ENCODE results near the gene MED1. TPM values are rescaled to one million over a fixed set of nuclear protein-coding genes. Genes with fewer than 3 reads are reported as not detected.
A peak's percentile ranks its signal among the peaks of the same experiment; 100 is the strongest.
"Not testable (repeated sequence)": the region's sequence is repeated elsewhere in the genome, so short reads cannot be mapped to it uniquely, and the experiment has no call there.

Gene MED1
- total and polyA plus RNA-seq, 5 donors, result 8.9 to 25.8 (median 21.5) TPM

DNA sequence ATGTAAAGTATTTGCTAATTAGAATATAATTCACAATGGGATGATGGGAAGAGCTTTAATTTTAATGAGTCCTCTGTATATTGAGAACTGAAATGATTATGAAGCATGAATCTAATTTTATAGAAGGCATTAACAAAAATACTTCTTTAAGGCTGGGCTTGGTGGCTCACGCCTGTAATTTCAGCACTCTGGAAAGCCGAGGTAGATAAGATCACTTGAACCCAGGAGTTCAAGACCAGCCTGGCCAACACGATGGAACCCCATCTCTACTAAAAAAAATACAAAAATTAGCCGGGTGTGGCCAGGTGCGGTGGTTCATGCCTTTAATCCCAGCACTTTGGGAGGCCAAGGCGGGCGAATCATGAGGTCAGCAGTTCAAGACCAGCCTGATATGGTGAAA is 22.2 kb upstream of the MED1 start:
- intact Hi-C loops (cut with DNase I), result no loop called here
- H3K27me3 ChIP-seq (ENCODE audit: control insufficient read depth, insufficient read depth), result no peaks in the 10 kb centered on the region
- no peaks in the 10 kb centered on the region for H3K4me1 ChIP-seq (ENCODE audit: control insufficient read depth, insufficient read depth, low read length)
- no peak overlapping the region for H3K4me3 ChIP-seq (ENCODE audit: low read length)
- WGBS, result 93% methylated on average over 7 of the region's 7 CpGs
- ATAC-seq (no peak), DNase-seq (no peak)
- H3K27ac ChIP-seq (ENCODE audit: low read length), result no peak overlapping the region
- no peaks in the 10 kb centered on the region for H3K9me3 ChIP-seq (ENCODE audit: control insufficient read depth, low read length)

DNA sequence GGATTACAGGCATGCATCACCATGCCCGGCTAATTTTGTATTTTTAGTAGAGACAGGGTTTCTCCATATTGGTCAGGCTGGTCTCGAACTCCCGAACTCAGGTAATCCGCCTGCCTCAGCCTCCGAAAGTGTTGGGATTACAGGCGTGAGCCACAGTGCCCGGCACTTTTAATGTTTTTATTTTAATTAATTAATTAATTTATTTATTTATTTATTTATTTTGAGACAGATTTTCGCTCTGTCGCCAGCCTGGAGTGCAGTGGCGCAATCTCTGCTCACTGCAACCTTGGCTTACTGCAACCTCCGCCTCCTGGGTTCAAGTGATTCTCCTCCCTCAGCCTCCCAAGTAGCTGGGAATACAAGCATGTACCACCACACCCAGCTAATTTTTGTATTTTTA is 17.5 kb upstream of the MED1 start:
- H3K4me3 ChIP-seq (ENCODE audit: low read length); ATAC-seq: not testable (repeated sequence)
- 97% methylated on average over 11 of the region's 11 CpGs for WGBS

DNA sequence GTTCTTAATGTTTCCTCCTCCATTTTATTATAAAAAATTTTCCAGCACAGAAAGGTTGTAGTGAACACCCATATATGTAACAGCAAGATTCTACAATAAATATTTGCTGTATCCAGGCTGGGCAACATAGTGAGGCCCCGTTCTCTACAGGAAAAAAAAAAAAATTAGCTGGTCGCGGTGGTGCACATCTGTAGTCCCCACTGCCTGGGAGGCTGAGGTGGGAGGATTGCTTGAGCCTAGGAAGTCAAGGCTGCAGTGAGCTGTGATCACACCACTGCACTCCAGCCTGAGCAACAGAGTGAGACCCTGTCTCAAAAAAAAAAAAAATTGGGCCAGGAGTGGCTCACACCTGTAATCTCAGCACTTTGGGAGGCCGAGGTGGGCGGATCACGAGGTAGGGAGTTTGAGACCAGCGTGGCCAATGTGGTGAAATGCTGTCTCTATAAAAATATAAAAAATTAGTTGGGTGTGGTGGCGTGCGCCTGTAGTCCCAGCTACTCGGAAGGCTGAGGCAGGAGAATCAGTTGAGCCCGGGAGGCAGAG is 13.6 kb upstream of the MED1 start:
- ATAC-seq; H3K9me3 ChIP-seq (ENCODE audit: control insufficient read depth, low read length); intact Hi-C loops (cut with DNase I); H3K4me1 ChIP-seq (ENCODE audit: control insufficient read depth, insufficient read depth, low read length); DNase-seq; H3K27me3 ChIP-seq (ENCODE audit: control insufficient read depth, insufficient read depth); H3K27ac ChIP-seq (ENCODE audit: low read length): not testable (repeated sequence)
- 89% methylated on average over 11 of the region's 11 CpGs for WGBS
- peak overlapping the region; percentile 3 for H3K4me3 ChIP-seq (ENCODE audit: low read length)

More for the DNA sequence above, 17.5 kb upstream of the MED1 start:
- H3K4me1 ChIP-seq (ENCODE audit: control insufficient read depth, insufficient read depth, low read length); H3K9me3 ChIP-seq (ENCODE audit: control insufficient read depth, low read length); DNase-seq; H3K27me3 ChIP-seq (ENCODE audit: control insufficient read depth, insufficient read depth); H3K27ac ChIP-seq (ENCODE audit: low read length); intact Hi-C loops (cut with DNase I): not testable (repeated sequence)

DNA sequence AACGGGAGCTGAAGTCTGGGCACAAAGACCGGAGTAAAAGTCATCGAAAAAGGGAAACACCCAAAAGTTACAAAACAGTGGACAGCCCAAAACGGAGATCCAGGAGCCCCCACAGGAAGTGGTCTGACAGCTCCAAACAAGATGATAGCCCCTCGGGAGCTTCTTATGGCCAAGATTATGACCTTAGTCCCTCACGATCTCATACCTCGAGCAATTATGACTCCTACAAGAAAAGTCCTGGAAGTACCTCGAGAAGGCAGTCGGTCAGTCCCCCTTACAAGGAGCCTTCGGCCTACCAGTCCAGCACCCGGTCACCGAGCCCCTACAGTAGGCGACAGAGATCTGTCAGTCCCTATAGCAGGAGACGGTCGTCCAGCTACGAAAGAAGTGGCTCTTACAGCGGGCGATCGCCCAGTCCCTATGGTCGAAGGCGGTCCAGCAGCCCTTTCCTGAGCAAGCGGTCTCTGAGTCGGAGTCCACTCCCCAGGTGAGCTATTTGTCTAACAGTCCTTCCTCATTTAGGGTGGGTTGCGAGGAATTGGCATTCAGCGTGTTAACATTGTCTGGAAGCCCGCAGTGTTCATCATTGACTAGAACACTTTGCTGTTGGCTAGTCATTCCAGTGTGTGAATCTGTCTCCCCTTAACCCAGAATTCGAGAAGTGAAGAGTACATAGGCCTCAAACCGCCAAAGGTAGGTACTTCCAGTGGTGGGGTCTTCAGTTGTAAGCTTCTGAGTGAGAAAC is 11.7 kb upstream of the MED1 start:
- intact Hi-C loops (cut with DNase I), result no loop called here
- DNase-seq (no peak), ATAC-seq (no peak)
- Histone ChIP-seq H3K9me3 (ENCODE audit: control insufficient read depth, low read length) (no peaks in the 10 kb centered on the region), H3K27ac (ENCODE audit: low read length) (peak overlapping the region; percentile 71), H3K4me1 (ENCODE audit: control insufficient read depth, insufficient read depth, low read length) (peaks cover 2% of the 10 kb centered on the region), H3K4me3 (ENCODE audit: low read length) (peak overlapping the region; percentile 67), H3K27me3 (ENCODE audit: control insufficient read depth, insufficient read depth) (no peaks in the 10 kb centered on the region)
- WGBS, result 1% methylated on average over 28 of the region's 28 CpGs

GRCh38 chr17:39461926-39462569 is 11.0 kb upstream of the MED1 start:
- no peaks in the 10 kb centered on the region for H3K9me3 ChIP-seq (ENCODE audit: control insufficient read depth, low read length)
- DNase-seq (peak in 1 of 3 donors; percentile 86), ATAC-seq (peak; percentile 44 to 45)
- H3K27ac ChIP-seq (ENCODE audit: low read length), result peak overlapping the region; percentile 90
- H3K4me1 ChIP-seq (ENCODE audit: control insufficient read depth, insufficient read depth, low read length), result peaks cover 2% of the 10 kb centered on the region
- H3K27me3 ChIP-seq (ENCODE audit: control insufficient read depth, insufficient read depth), result no peaks in the 10 kb centered on the region
- H3K4me3 ChIP-seq (ENCODE audit: low read length), result peak overlapping the region; percentile 67
- intact Hi-C loops (cut with DNase I), result no loop called here
- WGBS, result under 1% methylated on average over 34 of the region's 34 CpGs

DNA sequence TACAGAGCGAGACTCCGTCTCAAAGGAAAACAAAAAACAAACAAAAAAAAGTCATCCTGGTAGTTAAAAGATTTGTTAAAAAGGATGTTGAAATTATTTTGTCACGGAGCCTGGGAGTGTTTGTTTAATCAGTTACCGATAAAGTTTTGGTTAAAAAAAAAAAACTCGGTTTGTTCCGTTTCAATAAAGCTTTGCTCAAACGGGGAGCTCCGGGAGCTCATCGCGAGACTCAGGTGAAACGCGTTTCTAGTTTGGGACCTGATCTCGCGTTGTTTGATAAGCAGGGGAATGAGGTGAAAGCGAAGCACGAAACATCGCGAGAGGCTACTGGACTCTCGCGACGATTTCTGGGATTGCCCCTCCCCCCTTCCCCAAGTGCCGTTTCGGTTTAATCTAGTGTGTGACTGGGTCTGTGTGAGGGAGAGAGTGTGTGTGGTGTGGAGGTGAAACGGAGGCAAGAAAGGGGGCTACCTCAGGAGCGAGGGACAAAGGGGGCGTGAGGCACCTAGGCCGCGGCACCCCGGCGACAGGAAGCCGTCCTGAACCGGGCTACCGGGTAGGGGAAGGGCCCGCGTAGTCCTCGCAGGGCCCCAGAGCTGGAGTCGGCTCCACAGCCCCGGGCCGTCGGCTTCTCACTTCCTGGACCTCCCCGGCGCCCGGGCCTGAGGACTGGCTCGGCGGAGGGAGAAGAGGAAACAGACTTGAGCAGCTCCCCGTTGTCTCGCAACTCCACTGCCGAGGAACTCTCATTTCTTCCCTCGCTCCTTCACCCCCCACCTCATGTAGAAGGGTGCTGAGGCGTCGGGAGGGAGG is 10.3 kb upstream of the MED1 start, which contains the start of gene CDK12:
Gene CDK12 (plus strand): TSS at position 374 of the 813 bp plus-strand sequence. CDS start 586 bp downstream, outside the sequence.
- H3K27ac ChIP-seq (ENCODE audit: low read length), result peak within 1 kb of the TSS; percentile 90
- no peaks in the 10 kb centered on the region for H3K9me3 ChIP-seq (ENCODE audit: control insufficient read depth, low read length)
- H3K4me3 ChIP-seq (ENCODE audit: low read length), result peak within 1 kb of the TSS; percentile 67
- H3K4me1 ChIP-seq (ENCODE audit: control insufficient read depth, insufficient read depth, low read length), result peaks cover 2% of the 10 kb centered on the region
- ATAC-seq (peak; percentile 92 to 94), DNase-seq (peak; percentile 94 to 96 (median 96))
- no peaks in the 10 kb centered on the region for H3K27me3 ChIP-seq (ENCODE audit: control insufficient read depth, insufficient read depth)
- intact Hi-C loops (cut with DNase I), result no loop called here
- WGBS, result 2% methylated on average over 51 of the region's 51 CpGs

DNA sequence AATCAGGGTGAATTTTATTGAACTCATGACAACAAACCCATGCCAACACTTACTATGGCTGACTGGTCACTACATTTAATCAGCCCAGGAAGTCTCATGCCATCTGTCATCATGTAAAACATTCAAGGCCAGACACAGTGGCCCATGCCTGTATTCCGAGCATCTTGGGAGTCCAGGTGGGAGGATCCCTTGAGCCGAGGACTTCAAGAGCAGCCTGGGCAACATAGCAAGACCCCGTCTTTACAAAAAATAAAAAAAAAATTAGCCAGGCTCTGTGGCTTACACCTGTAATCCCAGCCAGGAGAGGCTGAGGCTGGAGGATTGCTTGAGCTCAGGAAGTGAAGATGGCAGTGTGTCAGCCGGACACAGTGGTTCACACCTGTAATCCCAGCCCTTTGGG is 4.9 kb upstream of the MED1 start:
- no peak for DNase-seq
- H3K4me3 ChIP-seq (ENCODE audit: low read length), result no peak overlapping the region
- H3K27me3 ChIP-seq (ENCODE audit: control insufficient read depth, insufficient read depth), result no peaks in the 10 kb centered on the region
- ATAC-seq, result no peak
- H3K27ac ChIP-seq (ENCODE audit: low read length), result no peak overlapping the region
- 85% methylated on average over 4 of the region's 4 CpGs for WGBS
- intact Hi-C loops (cut with DNase I), result no loop called here
- no peaks in the 10 kb centered on the region for H3K9me3 ChIP-seq (ENCODE audit: control insufficient read depth, low read length)
- H3K4me1 ChIP-seq (ENCODE audit: control insufficient read depth, insufficient read depth, low read length), result peaks cover 2% of the 10 kb centered on the region

GRCh38 chr17:39450051-39450450 is 1.0 kb downstream of the MED1 start:
- intact Hi-C loops (cut with DNase I), result loop anchor here in 1 of 4 donors (2.0 kb wide), 1 partner anchor 49 kb away; the partner anchor contains the start of gene FBXL20
- no peak overlapping the region for H3K27ac ChIP-seq (ENCODE audit: low read length)
- no peak for DNase-seq
- peak overlapping the region; percentile 99 for H3K4me3 ChIP-seq (ENCODE audit: low read length)
- H3K9me3 ChIP-seq (ENCODE audit: control insufficient read depth, low read length), result no peaks in the 10 kb centered on the region
- H3K27me3 ChIP-seq (ENCODE audit: control insufficient read depth, insufficient read depth), result no peaks in the 10 kb centered on the region
- no peak for ATAC-seq
- peaks cover 2% of the 10 kb centered on the region for H3K4me1 ChIP-seq (ENCODE audit: control insufficient read depth, insufficient read depth, low read length)
- 79% methylated on average over 13 of the region's 13 CpGs for WGBS

DNA sequence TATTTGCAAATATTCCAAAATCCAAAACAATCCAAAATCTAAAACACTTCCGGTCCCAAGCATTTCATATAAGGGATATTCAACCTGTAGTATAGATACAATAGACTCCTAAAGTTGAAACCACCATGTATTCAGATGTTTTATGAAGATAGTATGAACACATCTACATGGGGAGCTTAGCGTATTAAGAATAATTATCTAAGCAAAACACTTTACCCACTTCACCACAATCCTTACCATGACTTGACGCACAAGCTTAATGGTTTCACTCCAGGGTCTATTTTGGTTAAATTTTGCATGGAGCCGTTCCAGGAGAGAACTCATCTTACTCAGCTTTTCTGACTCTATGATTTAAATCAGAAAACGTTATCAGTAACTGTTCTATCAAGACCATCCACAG is 3.5 kb downstream of the MED1 start:
- no peaks in the 10 kb centered on the region for H3K27me3 ChIP-seq (ENCODE audit: control insufficient read depth, insufficient read depth)
- H3K4me1 ChIP-seq (ENCODE audit: control insufficient read depth, insufficient read depth, low read length), result peaks cover 2% of the 10 kb centered on the region
- ATAC-seq, result no peak
- H3K9me3 ChIP-seq (ENCODE audit: control insufficient read depth, low read length), result no peaks in the 10 kb centered on the region
- H3K27ac ChIP-seq (ENCODE audit: low read length), result no peak overlapping the region
- DNase-seq, result no peak
- intact Hi-C loops (cut with DNase I), result no loop called here
- H3K4me3 ChIP-seq (ENCODE audit: low read length), result no peak overlapping the region
- 90% methylated on average over 5 of the region's 5 CpGs for WGBS

DNA sequence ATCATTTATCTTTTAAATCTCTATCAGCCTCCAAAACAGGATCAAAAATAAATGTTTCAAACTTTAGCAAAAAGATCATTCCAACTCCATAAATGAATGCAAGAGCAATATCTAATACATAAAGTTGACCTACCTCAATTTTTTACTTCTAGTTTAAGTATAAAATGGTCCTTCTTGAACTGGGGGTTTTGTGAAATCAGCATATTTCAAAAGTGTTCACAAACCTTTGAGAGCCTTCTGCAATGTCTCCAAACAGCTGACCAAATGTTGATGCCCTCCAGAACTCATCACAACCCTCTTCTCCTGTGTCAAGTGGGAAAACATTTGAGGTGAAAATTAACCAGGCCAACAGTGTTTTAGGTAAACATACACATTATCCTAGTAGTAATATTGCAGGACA is 7.7 kb downstream of the MED1 start:
- intact Hi-C loops (cut with DNase I), result no loop called here
- no peak for ATAC-seq
- Histone ChIP-seq H3K27ac (ENCODE audit: low read length) (no peak overlapping the region), H3K9me3 (ENCODE audit: control insufficient read depth, low read length) (no peaks in the 10 kb centered on the region), H3K4me1 (ENCODE audit: control insufficient read depth, insufficient read depth, low read length) (no peaks in the 10 kb centered on the region), H3K27me3 (ENCODE audit: control insufficient read depth, insufficient read depth) (no peaks in the 10 kb centered on the region), H3K4me3 (ENCODE audit: low read length) (no peak overlapping the region)
- DNase-seq, result no peak

Data from right cardiac atrium (tissue), 5 donors.